NCI-H2107 (cell line): ENCODE results near the gene PDE10A.
"Not testable (repeated sequence)": the region's sequence is repeated elsewhere in the genome, so short reads cannot be mapped to it uniquely, and the experiment has no call there.

Experiments
- DNase-seq: peaks from one replicate; lab custom pipeline; 2025; lab: John Stamatoyannopoulos, UW

The PDE10A gene

DNA sequence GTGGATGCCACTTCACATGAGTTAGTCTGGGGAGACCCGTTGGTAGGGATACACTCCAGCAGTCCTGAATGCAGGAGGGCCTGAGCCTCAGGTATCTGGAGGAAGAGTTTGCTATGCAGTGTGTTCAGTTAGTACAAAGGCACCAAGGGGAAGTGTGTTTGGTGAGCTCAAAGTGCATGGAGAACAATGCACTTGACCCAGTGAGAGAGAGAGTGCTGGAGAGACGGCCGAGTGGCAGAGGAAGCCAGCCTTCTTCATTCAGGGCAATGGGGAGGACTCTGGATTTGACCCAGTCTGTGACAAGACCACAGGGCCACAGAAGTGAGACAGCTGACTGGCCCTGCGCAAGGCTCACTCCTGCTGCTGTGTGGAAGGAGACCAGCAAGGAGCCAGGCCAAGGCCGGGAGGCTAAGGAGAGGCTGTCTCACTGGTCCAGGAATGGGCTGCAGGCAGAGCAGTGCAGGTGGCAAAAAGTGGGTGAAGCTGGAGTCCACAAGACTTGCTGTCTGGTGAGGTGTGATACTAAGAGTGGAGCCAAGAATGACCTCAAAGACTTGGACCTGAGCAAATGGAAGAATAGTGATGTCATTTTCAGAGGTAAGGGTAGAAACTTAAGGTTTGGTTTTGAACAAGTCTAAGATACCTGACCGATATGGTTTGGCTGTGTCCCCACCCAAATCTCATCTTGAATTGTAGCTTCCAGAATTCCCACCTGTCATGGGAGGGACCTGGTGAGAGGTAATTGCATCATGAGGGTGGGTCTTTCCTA lies 38.0 kb downstream of the PDE10A start:
- DNase-seq: no peak

DNA sequence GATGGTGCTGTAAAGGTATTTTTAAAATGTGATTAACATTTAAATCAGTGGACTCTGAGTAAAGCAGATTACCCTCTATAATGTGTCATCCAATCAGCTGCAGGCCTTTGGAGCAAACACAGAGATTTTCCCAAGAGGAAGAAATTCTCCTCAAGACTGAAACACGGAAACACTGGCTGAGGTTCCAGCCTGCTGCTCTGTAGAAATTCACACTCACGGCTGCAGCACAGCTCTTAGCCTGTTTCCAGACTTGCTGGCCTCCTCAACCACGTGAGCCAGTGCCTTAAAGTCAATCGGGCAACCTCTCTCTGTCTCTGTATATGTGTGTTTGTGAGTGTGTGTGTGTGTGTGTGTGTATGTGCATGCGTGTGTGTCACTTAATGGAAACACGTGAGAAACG lies 41.1 kb downstream of the PDE10A start:
- DNase-seq: no peak

DNA sequence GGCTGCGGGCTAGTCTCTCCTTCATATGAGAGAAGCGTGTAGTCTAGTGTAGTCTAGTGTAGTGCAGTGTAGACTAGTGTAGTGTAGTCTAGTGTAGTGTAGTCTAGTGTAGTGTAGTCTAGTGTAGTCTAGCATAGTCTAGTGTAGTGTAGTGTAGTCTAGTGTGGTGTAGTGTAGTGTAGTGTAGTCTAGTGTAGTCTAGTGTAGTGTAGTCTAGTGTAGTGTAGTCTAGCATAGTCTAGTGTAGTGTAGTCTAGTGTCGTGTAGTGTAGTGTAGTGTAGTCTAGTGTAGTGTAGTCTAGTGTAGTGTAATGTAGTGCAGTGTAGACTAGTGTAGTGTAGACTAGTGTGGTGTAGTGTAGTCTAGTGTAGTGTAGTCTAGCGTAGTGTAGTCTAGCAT lies 44.1 kb downstream of the PDE10A start:
- DNase-seq: not testable (repeated sequence)

DNA sequence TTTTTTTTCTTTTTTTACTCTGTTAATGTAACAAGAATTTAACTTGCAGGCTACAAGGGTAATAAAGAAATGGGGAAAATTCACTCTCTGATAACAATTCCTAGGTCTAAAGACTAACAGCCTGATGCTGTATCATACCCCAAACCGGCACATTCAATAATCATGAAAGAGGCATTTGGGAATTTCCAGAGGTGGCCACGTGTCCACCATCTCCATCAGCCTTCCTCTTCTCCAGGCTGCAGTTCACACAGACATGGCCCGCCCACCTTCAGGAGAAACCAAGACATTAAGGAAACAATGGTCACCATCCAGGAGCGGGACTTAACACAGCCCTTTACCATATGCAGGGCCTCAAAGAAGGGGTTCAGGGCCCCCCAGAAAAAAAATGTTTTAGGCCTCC lies 44.8 kb downstream of the PDE10A start:
- DNase-seq: no peak

DNA sequence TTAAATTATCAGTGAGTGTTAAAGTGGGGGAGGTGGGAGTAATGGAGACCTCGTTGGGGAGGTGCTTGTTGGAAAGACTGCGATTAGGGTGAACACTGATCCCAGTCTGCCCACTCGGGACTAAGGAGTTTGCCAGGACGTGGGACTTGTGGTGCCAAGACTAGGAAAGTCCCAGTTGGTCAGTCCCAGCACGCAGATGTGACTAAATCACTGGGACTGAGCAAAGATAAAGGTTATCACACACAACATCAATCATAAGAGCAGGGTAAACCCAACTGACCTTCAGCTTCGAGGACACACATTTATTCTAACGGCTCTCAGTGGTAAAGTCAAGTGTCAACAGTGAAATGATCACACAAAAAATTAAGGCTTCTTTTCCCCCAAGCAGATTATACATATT lies 45.5 kb downstream of the PDE10A start:
- no peak for DNase-seq

DNA sequence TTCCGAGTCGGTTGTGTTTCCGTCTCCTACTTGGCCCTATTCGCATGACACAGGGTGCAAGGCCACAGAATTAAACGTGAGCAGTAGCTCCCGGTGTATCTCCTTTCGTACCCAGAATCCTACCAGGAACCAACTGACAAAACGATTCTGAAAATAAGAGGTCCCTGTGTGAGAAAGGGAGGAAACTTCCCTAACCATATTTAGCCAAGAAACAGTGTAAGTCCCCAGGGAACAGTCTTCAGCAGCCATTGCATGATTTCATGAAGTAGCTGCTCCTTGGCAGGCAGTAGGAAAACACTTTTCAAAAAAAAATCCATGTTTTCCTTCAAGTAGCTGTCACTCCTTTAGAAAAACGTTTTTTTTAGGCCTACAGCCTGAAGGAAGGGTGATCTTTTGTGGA lies 46.9 kb downstream of the PDE10A start:
- DNase-seq: no peak

DNA sequence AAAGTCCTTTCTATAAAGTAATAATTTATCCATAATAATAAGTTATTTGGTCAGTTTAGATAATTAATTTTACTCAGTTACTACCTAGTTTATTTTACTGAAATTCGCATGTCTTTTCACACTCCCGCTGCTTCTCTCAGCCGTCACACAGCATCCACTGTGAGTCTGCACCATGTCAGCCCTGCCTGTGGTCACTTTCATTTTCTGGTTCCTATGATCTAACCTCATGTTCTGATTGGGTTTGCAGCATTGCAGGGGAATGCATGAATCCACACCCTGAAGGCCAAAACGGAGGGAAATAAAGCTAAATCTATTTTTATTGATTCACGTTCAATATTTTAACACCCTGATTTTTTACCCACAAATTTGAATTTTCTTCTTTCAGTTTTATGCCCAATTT lies 47.4 kb downstream of the PDE10A start:
- no peak for DNase-seq

DNA sequence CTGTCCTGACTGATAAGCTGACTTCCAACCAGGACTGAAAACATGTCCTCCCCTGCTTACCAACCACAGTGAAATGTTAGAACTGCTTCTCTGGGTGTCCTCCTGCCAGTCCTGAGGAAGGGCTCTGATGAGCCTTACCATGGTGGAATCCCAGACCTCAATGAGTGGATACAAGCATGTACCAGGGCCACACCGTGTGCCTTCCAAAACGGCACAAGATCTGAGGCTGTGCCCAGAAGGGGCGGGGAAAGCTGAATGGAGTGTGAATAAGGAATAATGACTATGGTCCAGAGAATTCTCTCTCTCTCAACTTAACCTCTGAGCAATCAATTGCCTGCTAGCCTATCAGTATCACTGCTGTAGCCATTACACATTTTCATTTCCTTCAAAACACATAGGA lies 51.7 kb downstream of the PDE10A start:
- no peak for DNase-seq

DNA sequence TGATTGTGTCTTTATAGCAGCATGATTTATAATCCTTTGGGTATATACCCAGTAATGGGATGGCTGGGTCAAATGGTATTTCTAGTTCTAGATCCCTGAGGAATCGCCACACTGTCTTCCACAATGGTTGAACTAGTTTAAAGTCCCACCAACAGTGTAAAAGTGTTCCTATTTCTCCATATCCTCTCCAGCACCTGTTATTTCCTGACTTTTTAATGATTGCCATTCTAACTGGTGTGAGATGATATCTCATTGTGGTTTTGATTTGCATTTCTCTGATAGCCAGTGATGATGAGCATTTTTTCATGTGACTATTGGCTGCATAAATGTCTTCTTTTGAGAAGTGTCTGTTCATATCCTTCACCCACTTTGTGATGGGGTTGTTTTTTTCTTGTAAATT lies 54.5 kb downstream of the PDE10A start:
- not testable (repeated sequence) for DNase-seq

DNA sequence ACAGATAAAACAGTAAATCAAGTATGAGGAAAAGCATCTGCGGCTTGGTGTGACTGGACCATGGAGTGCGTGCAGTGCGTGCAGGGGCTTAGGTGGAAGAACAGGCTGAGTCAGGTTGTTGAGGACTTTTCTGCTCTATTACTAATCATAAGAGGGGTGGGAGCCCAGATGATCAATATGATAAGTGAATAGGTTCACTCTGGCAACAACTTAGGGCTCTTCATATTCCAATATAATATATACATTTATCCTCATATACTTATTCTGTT lies 56.4 kb downstream of the PDE10A start:
- DNase-seq: no peak

DNA sequence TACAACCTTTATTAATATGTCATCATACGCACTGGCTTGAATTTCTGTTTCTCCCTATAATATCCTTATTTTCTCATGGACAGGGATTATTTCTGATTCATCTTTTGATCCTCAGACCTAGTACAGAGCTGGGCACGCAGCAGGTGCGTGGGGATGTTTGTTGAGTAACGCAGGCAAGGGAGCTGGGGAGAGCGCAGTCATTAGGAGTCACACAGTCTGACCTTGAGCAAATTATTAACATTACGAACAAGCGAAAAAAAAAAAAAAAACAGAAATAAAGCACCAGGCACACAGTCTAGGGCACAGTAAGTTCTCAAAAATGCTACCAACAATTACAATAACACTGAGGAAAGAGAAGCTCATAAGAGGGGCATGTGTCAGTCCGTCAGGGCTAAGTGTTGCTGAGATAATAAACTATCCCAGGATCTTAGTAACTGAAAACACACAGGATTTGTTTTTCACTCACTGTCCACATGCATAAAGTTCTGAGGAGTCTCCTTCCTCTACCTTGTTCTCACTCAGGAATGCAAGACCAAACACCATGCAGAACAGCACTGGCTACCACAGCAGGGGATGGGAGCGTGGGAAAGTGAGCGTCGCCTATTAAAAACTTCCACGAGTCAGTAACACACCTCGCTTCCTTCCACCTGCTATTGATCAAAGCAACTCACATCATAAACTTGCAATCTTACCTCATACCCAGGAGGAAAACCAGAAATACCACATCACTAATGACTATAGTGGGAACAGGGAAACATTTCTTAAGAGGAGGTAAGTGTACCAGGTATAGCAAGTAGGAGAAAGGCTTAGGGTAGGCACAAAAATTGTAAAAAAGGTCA lies 56.9 kb downstream of the PDE10A start:
- no peak for DNase-seq

DNA sequence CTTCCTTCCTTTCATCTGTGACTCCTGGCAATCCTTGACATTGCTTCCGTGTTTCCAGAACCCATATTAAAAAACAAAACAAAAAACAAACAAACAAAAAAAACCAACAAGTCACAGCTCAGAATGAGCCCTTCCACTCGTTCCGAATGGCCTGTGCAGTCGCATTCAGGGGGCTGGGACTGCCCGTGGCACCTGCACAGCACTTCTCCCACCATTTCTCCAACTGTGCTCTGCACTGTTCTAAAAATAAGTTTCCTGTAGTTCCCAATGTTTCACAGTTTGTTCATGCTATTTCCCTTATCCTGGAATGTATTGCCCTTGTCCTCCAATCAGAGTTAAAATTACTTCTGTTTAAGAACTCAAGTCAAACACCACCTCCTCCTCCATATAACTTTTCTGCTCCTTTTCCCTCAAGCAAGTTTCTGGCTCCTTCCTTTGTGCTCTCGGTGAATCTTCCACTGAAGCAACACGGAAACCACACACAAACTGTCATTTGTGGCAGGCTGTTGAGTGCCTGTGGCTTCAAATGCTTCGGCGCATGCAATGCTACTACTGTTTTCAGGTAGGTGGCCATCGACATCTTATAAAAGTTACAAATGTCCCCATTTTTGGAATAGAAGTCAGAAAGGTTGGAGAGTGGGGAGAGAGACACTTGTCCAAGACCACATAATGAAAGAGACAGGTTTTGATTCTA lies 57.7 kb downstream of the PDE10A start:
- no peak for DNase-seq

DNA sequence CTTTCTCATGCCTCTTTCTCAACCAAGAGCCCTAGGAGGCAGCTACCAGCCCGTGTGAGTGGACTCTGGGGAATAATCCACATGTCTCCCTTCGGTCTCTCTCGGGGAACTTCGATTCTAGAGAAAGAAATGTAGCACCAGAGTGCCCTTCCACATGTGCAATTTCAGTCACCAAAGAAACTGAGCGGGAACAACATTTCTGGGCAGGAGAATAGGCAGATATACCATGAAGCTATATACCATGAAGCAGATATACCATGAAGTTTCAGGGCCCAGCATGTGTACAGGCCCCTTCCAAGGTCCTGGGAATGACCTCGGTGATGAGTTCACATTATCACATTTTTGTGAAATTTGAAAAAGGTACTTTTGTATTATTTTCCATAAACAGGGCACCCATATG lies 60.8 kb downstream of the PDE10A start:
- DNase-seq: no peak

DNA sequence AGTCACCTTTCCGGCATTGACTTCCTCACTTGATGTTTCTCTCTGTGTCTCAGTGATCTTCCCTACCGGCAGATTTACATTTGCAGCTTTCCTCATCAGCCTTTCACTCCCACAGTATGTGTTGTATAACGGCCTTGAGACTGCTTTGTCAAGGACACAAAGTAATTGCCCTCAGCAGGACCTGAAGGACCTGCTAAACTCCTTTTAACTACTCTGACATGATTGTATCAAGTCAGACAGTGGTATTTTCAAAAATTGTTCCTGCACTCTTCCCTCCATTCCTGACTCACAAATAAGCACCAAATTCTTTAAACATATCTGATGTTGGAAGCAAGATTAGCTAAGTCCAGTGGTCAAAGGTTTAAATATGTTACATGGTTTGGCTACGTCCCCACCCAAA lies 62.4 kb downstream of the PDE10A start:
- DNase-seq: no peak

DNA sequence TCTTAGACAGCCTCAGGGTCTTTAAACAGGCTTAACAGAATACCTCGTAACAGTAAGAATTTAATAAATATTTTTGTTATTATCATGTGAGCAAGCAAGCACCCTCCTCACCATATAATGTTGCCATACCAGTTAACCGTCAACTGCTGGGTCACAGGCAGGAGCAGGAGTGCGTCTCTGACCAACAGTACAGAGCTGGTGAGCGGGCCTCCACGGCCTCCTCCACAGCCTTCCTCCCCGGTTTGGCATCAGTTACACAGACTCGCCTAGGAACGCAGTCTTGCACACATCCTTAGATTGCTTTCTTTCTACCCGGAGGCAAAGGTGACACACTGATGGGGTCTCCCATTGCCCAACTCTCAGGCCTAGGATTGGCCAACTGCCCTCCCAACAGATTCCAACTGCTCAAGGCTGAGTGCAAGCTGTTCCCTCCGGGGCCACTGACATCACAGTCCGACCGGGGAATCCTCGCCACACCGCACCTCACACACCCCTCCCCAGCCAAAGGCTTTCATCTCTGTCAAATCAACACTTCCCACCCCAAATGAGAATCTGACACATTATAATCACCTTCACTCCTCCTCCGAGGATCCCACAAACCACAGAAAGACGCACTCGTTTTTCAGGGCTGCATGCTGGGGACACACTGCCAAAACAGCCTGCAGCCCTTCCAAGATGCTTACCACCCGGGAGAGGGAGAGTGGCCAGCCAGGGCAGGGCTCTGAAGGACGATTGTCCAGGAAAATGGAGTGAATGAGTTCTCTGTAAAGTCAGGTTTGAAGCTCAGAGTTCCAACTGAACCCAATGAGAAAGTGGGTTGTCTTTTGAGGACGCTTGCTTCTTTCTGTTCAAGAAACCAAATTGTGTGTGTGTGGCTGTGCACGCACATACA lies 63.2 kb downstream of the PDE10A start:
- no peak for DNase-seq

DNA sequence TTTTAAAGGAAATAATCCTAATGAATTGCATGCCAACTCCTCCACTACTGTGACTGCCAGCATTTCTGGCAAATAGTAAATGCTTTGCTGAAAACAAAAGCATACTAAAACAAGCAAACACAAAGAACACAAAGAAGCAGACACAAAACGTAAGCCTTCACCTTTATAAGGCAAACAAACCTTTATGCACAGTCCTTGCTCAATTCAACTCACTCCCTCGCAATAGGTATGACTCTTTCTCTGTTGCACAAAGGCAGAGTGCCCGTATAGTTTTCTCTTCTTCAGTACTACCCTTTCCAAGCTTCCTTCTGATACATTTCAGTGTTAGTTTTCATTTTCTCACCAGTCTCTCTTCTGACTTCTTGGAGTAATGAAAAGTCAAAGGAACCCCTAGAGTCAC lies 63.9 kb downstream of the PDE10A start:
- no peak for DNase-seq

DNA sequence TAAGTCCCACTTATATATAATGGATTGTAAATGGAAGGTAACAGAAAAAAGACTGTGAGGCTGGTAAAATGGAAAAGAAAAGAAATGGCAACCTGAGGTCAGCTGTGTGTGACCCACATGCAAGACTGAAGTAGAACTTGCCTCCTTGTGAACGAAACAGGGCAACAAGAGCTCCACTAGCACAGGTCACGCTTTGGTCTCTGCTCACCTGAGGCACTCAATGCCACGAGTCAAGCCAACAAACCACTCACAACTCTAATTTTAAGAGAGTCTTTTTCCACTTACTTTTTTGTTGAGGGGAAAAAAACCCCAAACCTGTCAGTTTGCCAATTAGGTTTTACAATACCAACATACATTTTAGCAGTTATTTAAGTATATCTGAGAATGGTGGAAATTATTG lies 65.2 kb downstream of the PDE10A start:
- DNase-seq: no peak

DNA sequence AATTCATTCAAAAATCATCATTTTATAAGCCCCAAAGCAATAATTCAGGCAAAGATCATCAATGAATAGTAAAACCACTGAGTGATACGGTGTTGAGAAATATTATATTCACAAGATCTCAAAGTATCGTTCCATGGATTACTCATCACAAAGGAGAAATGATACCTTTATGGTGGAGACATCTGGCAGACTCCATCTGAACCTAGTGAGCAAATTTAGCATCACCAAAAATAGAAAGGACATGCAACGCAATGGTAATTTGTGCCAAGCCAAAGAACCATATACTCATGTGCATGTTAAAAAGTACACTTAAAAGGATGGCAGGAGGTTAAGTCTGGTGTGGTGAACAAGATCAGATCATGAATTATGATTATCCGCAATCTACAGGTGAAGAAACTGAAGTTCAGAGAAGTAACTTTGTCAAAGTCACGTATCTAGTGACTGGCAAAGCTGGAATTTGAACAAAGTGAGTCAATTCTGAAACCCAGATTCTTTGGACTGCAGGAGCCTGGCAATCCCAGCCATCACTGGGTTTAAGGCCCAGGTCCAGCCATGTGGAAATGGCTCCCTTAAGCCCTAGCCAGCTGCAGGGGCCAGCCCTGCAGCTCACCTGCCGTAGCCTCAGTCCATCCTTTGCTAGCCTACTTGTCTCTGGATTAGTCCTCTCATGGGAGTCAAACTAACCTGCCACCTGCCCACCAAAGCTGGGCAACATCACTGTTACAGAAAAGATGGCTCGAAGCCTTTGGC lies 68.3 kb downstream of the PDE10A start:
- no peak for DNase-seq

DNA sequence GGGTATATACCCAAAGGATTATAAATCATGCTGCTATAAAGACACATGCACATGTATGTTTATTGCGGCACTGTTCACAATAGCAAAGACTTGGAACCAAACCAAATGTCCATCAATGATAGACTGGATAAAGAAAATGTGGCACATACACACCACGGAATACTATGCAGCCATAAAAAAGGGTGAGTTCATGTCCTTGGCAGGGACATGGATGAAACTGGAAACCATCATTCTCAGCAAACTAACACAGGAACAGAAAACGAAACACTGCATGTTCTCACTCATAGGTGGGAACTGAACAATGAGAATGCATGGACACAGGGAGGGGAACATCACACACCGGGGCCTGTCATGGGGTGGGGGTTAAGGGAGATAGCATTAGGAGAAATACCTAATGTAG lies 70.1 kb downstream of the PDE10A start:
- DNase-seq: not testable (repeated sequence)

DNA sequence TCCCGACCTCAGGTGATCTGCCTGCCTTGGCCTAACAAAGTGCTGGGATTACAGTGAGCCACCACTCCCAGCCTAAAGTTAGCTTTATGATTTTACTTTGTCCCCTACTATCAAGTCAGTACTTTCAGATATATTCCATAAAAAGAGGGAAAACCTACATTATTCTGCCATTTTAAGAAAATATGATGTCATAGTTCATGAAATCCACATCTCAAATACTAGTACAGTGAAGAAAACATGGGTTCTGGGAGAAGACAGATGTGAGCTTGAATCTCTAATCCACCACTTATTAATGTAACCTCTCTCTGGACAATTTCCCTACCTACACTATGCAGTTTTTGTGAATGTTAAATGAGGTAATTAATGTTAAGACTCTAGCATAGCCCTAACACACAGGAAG lies 74.5 kb downstream of the PDE10A start:
- no peak for DNase-seq

DNA sequence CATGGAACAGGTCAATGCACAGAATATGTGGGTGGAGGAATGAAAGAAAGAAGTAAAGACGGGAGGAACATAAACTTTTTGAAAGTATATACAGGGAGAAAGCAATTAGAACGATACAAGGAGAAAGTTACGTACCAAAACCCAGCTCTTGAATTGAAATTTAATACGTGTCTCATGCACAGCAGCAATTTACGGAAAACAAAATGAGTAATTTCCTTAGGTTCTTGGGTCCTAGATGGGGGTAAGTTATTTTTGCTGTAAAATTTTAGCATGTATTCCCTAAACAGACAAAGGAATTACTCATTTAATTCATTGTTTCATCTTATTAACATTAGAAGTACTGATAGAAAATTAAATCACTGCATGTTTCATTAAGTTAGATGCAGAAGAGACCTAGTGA lies 75.8 kb downstream of the PDE10A start:
- DNase-seq: no peak
